ENCODE measurements around the gene GAK. TPM values are rescaled to one million over a fixed set of nuclear protein-coding genes. Genes with fewer than 3 reads are reported as not detected.

Gene GAK
- total and polyA plus RNA-seq, 2 of the 13 experiments (the other 11 are each of a cell fraction or from before 2014, with no cell fraction given), result 17.5 to 44.3 TPM

DNA sequence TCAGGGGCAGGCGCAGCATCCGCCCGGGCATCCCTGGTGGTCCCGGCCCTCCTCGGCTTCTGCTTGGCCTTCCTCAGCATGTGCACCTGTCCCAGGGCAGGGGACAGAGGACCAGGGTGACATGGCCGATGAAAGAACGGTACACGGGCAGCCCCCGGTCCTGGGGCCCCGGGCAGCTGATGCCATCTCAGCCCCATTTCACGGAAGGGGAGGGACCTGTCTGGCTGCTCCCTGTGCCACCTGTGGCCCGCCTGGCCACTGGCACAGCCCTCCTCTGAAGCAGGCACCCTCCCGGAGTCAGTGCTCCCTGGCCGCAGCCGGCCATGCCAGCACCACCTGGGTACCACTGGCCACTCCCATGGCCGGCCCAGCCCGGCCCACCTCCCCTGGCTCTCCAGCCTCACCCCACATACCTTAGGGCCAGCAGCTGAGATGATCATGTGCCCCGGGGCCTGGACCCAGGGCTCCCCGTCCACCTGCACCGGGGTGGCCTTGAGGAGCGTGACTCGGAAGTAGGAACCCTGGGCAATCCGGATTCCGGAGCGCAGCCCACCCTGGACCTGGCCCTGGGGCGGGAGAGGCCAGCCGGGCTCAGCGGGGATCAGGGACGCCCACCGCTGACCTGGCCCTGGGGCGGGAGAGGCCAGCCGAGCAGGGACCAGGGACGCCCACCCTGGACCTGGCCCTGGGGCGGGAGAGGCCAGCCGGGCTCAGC is 28.7 kb upstream of the GAK start:
- Histone ChIP-seq H4K20me1 (ENCODE audit: insufficient read depth, low read length) (no peaks in the 10 kb centered on the region), H3K36me3 (replicated peaks in 1 of 2; ENCODE audit: control insufficient read depth in 1 of 2, insufficient read depth in 2 of 2, low read length in 2 of 2) (0 out of 5 replicates have a peak, but pooled peaks cover 0 to 1% of the 10 kb centered on the region in 2 experiments), H2AFZ (ENCODE audit: low read length) (no peak overlapping the region), H3K4me2 (ENCODE audit: low read depth, low read length) (no peak overlapping the region), H3K4me3 (replicated peaks in 1 of 3; ENCODE audit: insufficient read depth in 1 of 3, low read depth in 2 of 3, low read length in 3 of 3) (no peak overlapping the region), H3K27me3 (ENCODE audit: control insufficient read depth in 1 of 2, insufficient read depth in 2 of 2, low read length in 2 of 2) (no peaks in the 10 kb centered on the region), H3K9me3 (ENCODE audit: low read length) (no peaks in the 10 kb centered on the region), H3K27ac (ENCODE audit: extremely low read length, insufficient read depth, low read length) (no peak overlapping the region), H3K79me2 (ENCODE audit: insufficient read depth, low read length) (no peaks in the 10 kb centered on the region), H3K4me1 (ENCODE audit: insufficient read depth, low read length) (no peaks in the 10 kb centered on the region), H3K9ac (ENCODE audit: insufficient read depth, low read depth, low read length) (no peak overlapping the region)
- ATAC-seq (no peak), DNase-seq (ENCODE audit: low spot score) (no peak), FAIRE-seq (no peak)
- CTCF ChIA-PET (ENCODE audit: low intra/inter-chr PET ratio, low total read pairs), result no interaction called here
- no TSS peak for BruUV-seq (replicated peaks)
- in situ Hi-C loops (cut with HindIII; ENCODE audit: extremely low pct_ligation_motif_present, low pct_unique_long_range_greater_than_20kb), result no loop called here
- TF ChIP-seq EEA1 (CRISPR knock-in tag; IDR thresholded peaks at IDR 0.05; ENCODE audit: borderline replicate concordance), result no peak
- TF ChIP-seq ZNF343 (CRISPR knock-in tag; IDR thresholded peaks at IDR 0.05), result no peak
- TF ChIP-seq RCOR2 (CRISPR knock-in tag; IDR thresholded peaks at IDR 0.05), result no peak
- no peak for TF ChIP-seq ZSCAN12 (CRISPR knock-in tag; IDR thresholded peaks at IDR 0.05)
- no peak for TF ChIP-seq ZNF737 (CRISPR knock-in tag; IDR thresholded peaks at IDR 0.05; ENCODE audit: borderline replicate concordance)
- TF ChIP-seq, protein P1, sequence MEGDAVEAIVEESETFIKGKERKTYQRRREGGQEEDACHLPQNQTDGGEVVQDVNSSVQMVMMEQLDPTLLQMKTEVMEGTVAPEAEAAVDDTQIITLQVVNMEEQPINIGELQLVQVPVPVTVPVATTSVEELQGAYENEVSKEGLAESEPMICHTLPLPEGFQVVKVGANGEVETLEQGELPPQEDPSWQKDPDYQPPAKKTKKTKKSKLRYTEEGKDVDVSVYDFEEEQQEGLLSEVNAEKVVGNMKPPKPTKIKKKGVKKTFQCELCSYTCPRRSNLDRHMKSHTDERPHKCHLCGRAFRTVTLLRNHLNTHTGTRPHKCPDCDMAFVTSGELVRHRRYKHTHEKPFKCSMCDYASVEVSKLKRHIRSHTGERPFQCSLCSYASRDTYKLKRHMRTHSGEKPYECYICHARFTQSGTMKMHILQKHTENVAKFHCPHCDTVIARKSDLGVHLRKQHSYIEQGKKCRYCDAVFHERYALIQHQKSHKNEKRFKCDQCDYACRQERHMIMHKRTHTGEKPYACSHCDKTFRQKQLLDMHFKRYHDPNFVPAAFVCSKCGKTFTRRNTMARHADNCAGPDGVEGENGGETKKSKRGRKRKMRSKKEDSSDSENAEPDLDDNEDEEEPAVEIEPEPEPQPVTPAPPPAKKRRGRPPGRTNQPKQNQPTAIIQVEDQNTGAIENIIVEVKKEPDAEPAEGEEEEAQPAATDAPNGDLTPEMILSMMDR (CRISPR knock-in tag; IDR thresholded peaks at IDR 0.05), result no peak
- TF ChIP-seq, protein P2, sequence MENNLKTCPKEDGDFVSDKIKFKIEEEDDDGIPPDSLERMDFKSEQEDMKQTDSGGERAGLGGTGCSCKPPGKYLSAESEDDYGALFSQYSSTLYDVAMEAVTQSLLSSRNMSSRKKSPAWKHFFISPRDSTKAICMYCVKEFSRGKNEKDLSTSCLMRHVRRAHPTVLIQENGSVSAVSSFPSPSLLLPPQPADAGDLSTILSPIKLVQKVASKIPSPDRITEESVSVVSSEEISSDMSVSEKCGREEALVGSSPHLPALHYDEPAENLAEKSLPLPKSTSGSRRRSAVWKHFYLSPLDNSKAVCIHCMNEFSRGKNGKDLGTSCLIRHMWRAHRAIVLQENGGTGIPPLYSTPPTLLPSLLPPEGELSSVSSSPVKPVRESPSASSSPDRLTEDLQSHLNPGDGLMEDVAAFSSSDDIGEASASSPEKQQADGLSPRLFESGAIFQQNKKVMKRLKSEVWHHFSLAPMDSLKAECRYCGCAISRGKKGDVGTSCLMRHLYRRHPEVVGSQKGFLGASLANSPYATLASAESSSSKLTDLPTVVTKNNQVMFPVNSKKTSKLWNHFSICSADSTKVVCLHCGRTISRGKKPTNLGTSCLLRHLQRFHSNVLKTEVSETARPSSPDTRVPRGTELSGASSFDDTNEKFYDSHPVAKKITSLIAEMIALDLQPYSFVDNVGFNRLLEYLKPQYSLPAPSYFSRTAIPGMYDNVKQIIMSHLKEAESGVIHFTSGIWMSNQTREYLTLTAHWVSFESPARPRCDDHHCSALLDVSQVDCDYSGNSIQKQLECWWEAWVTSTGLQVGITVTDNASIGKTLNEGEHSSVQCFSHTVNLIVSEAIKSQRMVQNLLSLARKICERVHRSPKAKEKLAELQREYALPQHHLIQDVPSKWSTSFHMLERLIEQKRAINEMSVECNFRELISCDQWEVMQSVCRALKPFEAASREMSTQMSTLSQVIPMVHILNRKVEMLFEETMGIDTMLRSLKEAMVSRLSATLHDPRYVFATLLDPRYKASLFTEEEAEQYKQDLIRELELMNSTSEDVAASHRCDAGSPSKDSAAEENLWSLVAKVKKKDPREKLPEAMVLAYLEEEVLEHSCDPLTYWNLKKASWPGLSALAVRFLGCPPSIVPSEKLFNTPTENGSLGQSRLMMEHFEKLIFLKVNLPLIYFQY (CRISPR knock-in tag; IDR thresholded peaks at IDR 0.05; ENCODE audit: borderline replicate concordance), result no peak
- no peak for TF ChIP-seq ETV5 (CRISPR knock-in tag; IDR thresholded peaks at IDR 0.05; ENCODE audit: borderline replicate concordance)
- TF ChIP-seq, protein P3, sequence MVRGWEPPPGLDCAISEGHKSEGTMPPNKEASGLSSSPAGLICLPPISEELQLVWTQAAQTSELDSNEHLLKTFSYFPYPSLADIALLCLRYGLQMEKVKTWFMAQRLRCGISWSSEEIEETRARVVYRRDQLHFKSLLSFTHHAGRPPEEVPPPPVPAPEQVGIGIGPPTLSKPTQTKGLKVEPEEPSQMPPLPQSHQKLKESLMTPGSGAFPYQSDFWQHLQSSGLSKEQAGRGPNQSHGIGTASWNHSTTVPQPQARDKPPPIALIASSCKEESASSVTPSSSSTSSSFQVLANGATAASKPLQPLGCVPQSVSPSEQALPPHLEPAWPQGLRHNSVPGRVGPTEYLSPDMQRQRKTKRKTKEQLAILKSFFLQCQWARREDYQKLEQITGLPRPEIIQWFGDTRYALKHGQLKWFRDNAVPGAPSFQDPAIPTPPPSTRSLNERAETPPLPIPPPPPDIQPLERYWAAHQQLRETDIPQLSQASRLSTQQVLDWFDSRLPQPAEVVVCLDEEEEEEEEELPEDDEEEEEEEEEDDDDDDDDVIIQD (CRISPR knock-in tag; IDR thresholded peaks at IDR 0.05; ENCODE audit: low read depth), result no peak
- TF ChIP-seq, protein P4, sequence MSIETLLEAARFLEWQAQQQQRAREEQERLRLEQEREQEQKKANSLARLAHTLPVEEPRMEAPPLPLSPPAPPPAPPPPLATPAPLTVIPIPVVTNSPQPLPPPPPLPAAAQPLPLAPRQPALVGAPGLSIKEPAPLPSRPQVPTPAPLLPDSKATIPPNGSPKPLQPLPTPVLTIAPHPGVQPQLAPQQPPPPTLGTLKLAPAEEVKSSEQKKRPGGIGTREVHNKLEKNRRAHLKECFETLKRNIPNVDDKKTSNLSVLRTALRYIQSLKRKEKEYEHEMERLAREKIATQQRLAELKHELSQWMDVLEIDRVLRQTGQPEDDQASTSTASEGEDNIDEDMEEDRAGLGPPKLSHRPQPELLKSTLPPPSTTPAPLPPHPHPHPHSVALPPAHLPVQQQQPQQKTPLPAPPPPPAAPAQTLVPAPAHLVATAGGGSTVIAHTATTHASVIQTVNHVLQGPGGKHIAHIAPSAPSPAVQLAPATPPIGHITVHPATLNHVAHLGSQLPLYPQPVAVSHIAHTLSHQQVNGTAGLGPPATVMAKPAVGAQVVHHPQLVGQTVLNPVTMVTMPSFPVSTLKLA (IDR thresholded peaks at IDR 0.05), result no peak
- TF ChIP-seq ZNF121 (CRISPR knock-in tag; IDR thresholded peaks at IDR 0.05), result no peak
- TF ChIP-seq HDAC2 (CRISPR knock-in tag; IDR thresholded peaks at IDR 0.05), result no peak
- TF ChIP-seq CCDC6 (CRISPR knock-in tag; IDR thresholded peaks at IDR 0.05), result no peak
- no peak for TF ChIP-seq ZNF766 (CRISPR knock-in tag; IDR thresholded peaks at IDR 0.05; ENCODE audit: borderline replicate concordance)
- POLR2A ChIA-PET, result no interaction called here
- WGBS (ENCODE audit: low lambda C conversion rate), result 100% methylated on average over 3 of the region's 35 CpGs
- intact Hi-C loops (cut with micrococcal nuclease; ENCODE audit: unreplicated experiment), result no loop called here
